ENCODE measurements around the gene LMAN1L.
A peak's percentile ranks its signal among the peaks of the same experiment; 100 is the strongest.

Gene LMAN1L

DNA sequence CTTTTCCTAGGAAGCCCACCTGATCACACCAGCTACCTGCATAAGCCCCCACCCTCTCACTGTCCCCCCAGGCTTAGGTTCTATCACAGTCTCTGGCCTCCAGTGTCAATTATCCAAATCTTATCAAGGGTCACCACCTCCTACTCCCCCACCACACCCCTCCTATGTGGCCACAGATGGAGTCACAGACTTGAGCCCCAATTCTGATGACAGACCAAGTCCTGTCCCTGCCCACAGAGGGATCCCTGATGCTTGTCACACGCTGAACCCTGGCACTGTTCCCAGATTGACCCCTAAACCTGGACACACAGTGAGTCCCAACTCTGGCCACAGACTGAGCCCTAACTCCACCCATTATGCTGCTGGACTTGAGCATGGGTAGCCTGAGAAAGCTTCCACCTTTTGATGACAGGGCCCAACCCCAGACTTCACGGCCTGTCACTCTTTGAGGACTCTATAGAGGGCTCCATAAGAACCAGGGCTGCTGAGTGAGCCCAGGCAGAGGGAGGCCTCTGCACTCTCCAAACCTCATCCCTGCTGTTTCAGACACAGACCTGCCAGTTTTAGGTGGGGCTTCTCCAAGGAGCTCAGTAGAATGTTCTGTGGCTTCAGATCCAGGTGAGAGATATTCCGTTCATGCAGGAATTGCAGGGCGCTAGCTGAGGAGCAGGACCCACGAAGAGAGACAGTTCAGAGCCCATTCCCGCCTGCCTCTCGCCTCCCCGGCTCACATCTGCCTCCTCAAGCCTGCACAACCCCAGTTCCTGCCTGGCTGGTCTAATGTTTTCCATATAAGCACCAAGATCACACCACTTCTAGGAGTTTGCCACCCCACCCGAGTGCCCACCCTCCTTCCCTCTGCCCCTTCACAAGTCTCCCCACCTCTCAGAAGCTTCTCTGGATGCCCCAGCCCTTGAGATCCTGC, 28.5 kb downstream of the LMAN1L start:
- Mint-ChIP-seq H3K9me3 (no peaks in the 10 kb centered on the region), H3K27me3 (ENCODE audit: low read depth) (no peaks in the 10 kb centered on the region), H3K4me3 (peak overlapping the region; percentile 92 to 95 (median 94)), H3K36me3 (ENCODE audit: low read depth) (peaks cover 17% of the 10 kb centered on the region), H3K27ac (no peak overlapping the region), H3K4me1 (peaks cover 25% of the 10 kb centered on the region)
- TF ChIP-seq CTCF (IDR thresholded peaks at IDR 0.05; ENCODE audit: unreplicated experiment in 3 of 3) = no peak

DNA sequence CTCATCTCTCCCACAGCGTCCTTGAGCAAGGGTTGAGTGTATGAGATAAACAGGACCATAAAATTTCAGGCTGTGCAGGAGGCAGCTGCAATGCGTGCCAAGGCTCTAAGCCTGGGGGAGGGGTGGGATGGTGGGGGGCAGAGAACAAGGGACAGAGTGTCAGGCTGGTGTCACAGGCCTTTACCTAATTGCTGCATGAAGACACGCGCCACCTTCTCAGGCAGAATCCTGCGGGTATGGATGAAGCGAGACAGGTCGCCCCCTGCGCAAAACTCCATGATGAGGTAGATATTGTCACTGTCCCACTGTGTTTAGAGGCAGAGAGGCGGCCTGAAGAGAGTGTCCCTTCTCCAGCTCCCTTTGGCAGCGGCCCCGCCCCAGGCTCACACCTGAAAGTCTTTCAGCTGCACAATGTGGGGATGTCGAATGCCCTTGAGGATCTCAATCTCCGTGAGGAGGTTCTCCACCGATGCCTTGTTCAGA, 29.3 kb downstream of the LMAN1L start:
- H3K27ac Mint-ChIP-seq = no peak overlapping the region
- H3K4me3 Mint-ChIP-seq = peak overlapping the region; percentile 92 to 95 (median 94)
- no peaks in the 10 kb centered on the region for H3K27me3 Mint-ChIP-seq (ENCODE audit: low read depth)
- H3K9me3 Mint-ChIP-seq = no peaks in the 10 kb centered on the region
- H3K4me1 Mint-ChIP-seq = peaks cover 25% of the 10 kb centered on the region
- TF ChIP-seq CTCF (IDR thresholded peaks at IDR 0.05; ENCODE audit: unreplicated experiment in 3 of 3) = no peak
- peaks cover 17% of the 10 kb centered on the region for H3K36me3 Mint-ChIP-seq (ENCODE audit: low read depth)

DNA sequence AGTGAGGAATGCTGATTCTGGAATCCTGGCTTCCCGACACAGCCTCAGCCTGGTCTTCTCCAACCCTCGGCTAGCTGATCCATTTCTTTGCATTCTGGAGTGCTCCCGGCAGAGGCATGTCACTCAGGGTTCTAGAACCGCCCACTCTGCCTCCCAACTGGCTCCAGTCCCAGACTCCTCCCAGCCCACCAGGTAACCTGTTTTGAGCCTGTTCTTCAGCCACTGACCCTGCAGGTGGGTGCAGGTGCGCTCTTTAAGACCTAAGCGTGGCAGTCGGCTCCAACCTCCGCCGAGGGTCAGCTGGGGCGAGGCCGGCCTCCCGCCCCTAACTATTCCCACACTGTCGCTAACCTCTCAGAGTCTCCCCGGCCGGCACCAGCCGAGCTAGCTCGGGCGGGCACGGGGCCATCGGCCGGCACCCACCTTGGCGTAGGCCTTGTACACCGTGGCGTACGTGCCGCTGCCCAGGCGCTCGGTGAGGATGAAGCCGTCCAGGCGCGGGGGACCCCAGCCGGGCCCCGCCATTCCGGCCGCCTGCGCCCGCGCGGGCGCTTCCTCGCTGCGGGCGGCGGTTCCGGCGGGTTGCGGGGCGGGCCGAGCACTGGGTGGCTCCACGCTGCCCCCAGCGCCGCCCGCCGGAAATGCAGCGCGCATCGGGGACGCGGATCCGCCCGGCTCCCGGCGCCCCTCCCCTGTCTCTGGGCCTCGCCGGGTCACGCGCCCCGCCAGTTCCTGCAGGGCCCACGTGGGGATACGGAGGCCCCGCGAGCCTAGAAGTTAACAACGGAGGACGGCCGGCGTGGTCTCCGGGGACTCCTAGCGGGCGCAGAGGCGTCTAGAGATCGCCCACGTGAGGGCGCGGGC, 30.2 kb downstream of the LMAN1L start, which contains the start of gene ULK3:
ULK3 (minus strand) TSS at position 576 of the 864 bp plus-strand sequence; CDS start at position 525, 51 bp downstream.
- peak within 1 kb of the TSS; percentile 92 to 95 (median 94) for H3K4me3 Mint-ChIP-seq
- H3K27me3 Mint-ChIP-seq (ENCODE audit: low read depth) = no peaks in the 10 kb centered on the region
- peaks cover 29% of the 10 kb centered on the region for H3K4me1 Mint-ChIP-seq
- H3K9me3 Mint-ChIP-seq = no peaks in the 10 kb centered on the region
- H3K36me3 Mint-ChIP-seq (ENCODE audit: low read depth) = peaks cover 20% of the 10 kb centered on the region
- TF ChIP-seq CTCF (IDR thresholded peaks at IDR 0.05; ENCODE audit: unreplicated experiment in 3 of 3) = peak; percentile 74 to 93 (median 84)
- H3K27ac Mint-ChIP-seq = peak within 1 kb of the TSS; percentile 91 to 98 (median 94)

GRCh38 chr15:74843445-74843828, 30.8 kb downstream of the LMAN1L start:
- Mint-ChIP-seq H3K4me3 (peak overlapping the region; percentile 82 to 93 (median 92)), H3K27me3 (ENCODE audit: low read depth) (no peaks in the 10 kb centered on the region), H3K27ac (peak overlapping the region; percentile 91 to 98 (median 94)), H3K36me3 (ENCODE audit: low read depth) (peaks cover 27% of the 10 kb centered on the region), H3K4me1 (peaks cover 29% of the 10 kb centered on the region), H3K9me3 (no peaks in the 10 kb centered on the region)
- no peak for TF ChIP-seq CTCF (IDR thresholded peaks at IDR 0.05; ENCODE audit: unreplicated experiment in 3 of 3)

- H3K4me1 Mint-ChIP-seq = peaks cover 29% of the 10 kb centered on the region
- peak overlapping the region; percentile 82 to 93 (median 92) for H3K4me3 Mint-ChIP-seq
- peak overlapping the region; percentile 91 to 98 (median 94) for H3K27ac Mint-ChIP-seq
- H3K36me3 Mint-ChIP-seq (ENCODE audit: low read depth) = peaks cover 29% of the 10 kb centered on the region
- TF ChIP-seq CTCF (IDR thresholded peaks at IDR 0.05; ENCODE audit: unreplicated experiment in 3 of 3) = no peak
- H3K27me3 Mint-ChIP-seq (ENCODE audit: low read depth) = no peaks in the 10 kb centered on the region
- no peaks in the 10 kb centered on the region for H3K9me3 Mint-ChIP-seq
Observed at GRCh38 chr15:74843891-74844299, 31.3 kb downstream of the LMAN1L start.
